Mammary epithelial cell (primary cell): Measurements from ENCODE around the gene PCF11.

ENCODE experiments used
- EZH2 ChIP-seq: IDR thresholded peaks from 2 replicates; pipeline ENCODE4 v1.6.1; 2012; ENCODE audit warnings: low read length, inconsistent platforms, borderline replicate concordance
- TF ChIP-seq, protein P1 (sequence below), 2 donors: IDR thresholded peaks in 1 of 2; conservative IDR thresholded peaks in 1 of 2; 2 replicates each; pipeline ENCODE4 v1.5.1; 2011 to 2012; ENCODE audit warnings: inconsistent platforms in 2 of 2, low read length in 2 of 2, mild to moderate bottlenecking in 2 of 2, control low read depth in 1 of 2, low read depth in 1 of 2; ENCODE audit not compliant: insufficient read depth in 1 of 2; ENCODE audit errors: extremely low read depth in 1 of 2

DNA sequence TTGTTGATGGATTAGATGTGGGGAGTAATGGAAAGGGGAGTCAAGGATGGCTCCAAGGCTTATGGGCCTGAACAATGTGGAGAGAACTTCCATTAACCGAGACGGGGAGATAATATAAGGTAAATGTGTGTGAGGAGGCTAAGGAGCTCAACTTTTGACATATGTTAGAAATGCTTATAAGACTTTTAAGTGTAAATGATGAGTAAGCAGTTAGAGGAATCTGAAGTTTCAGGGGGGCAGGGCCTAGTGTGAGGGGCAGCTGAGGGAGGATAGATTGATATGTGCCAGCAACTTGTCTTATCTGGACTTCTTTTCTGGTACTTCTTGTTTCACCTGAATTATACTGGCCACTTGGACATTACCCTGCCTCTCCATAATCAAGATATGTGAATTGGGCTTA lies 66.5 kb downstream of the PCF11 start:
- TF ChIP-seq, protein P1, sequence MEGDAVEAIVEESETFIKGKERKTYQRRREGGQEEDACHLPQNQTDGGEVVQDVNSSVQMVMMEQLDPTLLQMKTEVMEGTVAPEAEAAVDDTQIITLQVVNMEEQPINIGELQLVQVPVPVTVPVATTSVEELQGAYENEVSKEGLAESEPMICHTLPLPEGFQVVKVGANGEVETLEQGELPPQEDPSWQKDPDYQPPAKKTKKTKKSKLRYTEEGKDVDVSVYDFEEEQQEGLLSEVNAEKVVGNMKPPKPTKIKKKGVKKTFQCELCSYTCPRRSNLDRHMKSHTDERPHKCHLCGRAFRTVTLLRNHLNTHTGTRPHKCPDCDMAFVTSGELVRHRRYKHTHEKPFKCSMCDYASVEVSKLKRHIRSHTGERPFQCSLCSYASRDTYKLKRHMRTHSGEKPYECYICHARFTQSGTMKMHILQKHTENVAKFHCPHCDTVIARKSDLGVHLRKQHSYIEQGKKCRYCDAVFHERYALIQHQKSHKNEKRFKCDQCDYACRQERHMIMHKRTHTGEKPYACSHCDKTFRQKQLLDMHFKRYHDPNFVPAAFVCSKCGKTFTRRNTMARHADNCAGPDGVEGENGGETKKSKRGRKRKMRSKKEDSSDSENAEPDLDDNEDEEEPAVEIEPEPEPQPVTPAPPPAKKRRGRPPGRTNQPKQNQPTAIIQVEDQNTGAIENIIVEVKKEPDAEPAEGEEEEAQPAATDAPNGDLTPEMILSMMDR (conservative IDR thresholded peaks at IDR 0.05 in 1 of 2, IDR thresholded peaks at IDR 0.05 in 1 of 2; ENCODE audit: extremely low read depth in 1 of 2, insufficient read depth in 1 of 2, low read depth in 1 of 2, low read length in 2 of 2), result no peak
- TF ChIP-seq EZH2, result no peak
